IMR-90 (cell line): ENCODE data around the gene TNFRSF18.

Experiments used
- BHLHE40 ChIP-seq: fragments of 150-350 bp; IDR thresholded peaks from 2 replicates; pipeline ENCODE4 v1.6.1; 2016; ENCODE audit warnings: mild to moderate bottlenecking, low read depth, low read length
- CEBPB ChIP-seq: IDR thresholded peaks from 2 replicates; pipeline ENCODE4 v1.6.1; 2012; ENCODE audit warnings: low read depth, low read length, improper control_type of control experiment
- CHD1 ChIP-seq: IDR thresholded peaks from 2 replicates; pipeline ENCODE4 v1.6.1; 2012; ENCODE audit warnings: low read depth, low read length, improper control_type of control experiment
- FOS ChIP-seq: fragments of 150-350 bp; IDR thresholded peaks from 2 replicates; pipeline ENCODE4 v1.6.1; 2016; ENCODE audit warnings: low read depth, low read length
- MAZ ChIP-seq: IDR thresholded peaks from 2 replicates; pipeline ENCODE4 v1.6.1; 2012; ENCODE audit warnings: low read depth, mild to moderate bottlenecking, low read length, improper control_type of control experiment, moderate library complexity, borderline replicate concordance
- MXI1 ChIP-seq: IDR thresholded peaks from 2 replicates; pipeline ENCODE4 v1.6.1; 2012; ENCODE audit warnings: low read depth, mild to moderate bottlenecking, low read length, moderate library complexity, borderline replicate concordance
- POLR2A ChIP-seq: IDR thresholded peaks from 2 replicates; pipeline ENCODE4 v1.6.1; 2012; ENCODE audit warnings: mild to moderate bottlenecking, low read depth, low read length
- RAD21 ChIP-seq: IDR thresholded peaks from 2 replicates; pipeline ENCODE4 v1.6.1; 2012; ENCODE audit warnings: low read length, improper control_type of control experiment
- RFX5 ChIP-seq: IDR thresholded peaks from 2 replicates; pipeline ENCODE4 v1.8.0; 2012; ENCODE audit warnings: low read depth, mild to moderate bottlenecking, low read length, moderate library complexity
- SMC3 ChIP-seq: fragments of 150-350 bp; IDR thresholded peaks from 2 replicates; pipeline ENCODE4 v1.6.1; 2016; ENCODE audit warnings: low read depth, mild to moderate bottlenecking, antibody characterized with exemption, low read length, moderate library complexity
- USF2 ChIP-seq: fragments of 150-350 bp; IDR thresholded peaks from 2 replicates; pipeline ENCODE4 v1.6.1; 2017; ENCODE audit warnings: mild to moderate bottlenecking, antibody characterized with exemption, low read length, low read depth
- TF ChIP-seq, protein P1 (sequence below): conservative IDR thresholded peaks from 2 replicates; pipeline ENCODE4 v1.5.1; 2012; ENCODE audit warnings: mild to moderate bottlenecking, low read depth, low read length, improper control_type of control experiment

DNA sequence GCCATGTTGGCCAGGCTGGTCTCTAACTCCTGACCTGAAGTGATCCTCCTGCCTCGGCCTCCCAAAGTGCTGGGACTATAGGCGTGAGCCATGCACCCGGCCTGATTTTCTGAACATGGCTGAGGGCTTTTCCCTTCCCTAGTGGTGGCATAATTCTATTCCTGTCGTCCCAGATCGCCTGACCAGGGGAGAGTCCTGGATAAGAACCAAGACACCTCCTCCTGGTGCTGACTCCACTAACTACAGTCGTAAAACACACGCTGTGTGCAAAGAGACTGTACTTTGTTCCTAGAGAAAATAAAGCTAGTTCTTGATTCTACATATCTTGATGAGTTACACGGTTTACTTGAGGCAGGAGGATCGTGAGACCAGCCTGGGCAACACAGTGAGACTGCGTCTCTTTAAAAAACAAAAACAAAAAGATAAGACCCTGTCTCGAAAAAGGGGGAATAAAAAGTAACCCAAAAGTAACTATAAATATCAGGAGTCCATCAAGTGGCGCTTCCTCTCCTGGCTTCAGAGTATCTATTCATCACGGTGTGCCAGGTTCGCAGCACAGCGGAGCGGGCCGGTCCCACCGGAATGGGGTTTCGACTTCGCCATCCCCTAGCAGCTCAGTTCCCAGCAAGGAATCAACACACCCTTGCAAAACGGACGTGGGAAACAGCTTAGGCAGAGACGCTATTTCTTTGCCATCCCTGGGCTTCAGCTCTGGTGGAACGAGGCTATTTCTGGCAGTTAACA, 24.4 kb upstream of the TNFRSF18 start:
- TF ChIP-seq, protein P1, sequence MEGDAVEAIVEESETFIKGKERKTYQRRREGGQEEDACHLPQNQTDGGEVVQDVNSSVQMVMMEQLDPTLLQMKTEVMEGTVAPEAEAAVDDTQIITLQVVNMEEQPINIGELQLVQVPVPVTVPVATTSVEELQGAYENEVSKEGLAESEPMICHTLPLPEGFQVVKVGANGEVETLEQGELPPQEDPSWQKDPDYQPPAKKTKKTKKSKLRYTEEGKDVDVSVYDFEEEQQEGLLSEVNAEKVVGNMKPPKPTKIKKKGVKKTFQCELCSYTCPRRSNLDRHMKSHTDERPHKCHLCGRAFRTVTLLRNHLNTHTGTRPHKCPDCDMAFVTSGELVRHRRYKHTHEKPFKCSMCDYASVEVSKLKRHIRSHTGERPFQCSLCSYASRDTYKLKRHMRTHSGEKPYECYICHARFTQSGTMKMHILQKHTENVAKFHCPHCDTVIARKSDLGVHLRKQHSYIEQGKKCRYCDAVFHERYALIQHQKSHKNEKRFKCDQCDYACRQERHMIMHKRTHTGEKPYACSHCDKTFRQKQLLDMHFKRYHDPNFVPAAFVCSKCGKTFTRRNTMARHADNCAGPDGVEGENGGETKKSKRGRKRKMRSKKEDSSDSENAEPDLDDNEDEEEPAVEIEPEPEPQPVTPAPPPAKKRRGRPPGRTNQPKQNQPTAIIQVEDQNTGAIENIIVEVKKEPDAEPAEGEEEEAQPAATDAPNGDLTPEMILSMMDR, result peak; percentile 51
- TF ChIP-seq RAD21 (peak; percentile 56), POLR2A (no peak), FOS (no peak), SMC3 (peak; percentile 63), USF2 (no peak), MAZ (no peak), CHD1 (no peak), MXI1 (no peak), RFX5 (no peak), CEBPB (no peak), BHLHE40 (no peak; the same call in 1 of the 2 replicates)
